ENCODE data around the gene CAMK2A. TPM values are rescaled to one million over a fixed set of nuclear protein-coding genes. Genes with fewer than 3 reads are reported as not detected.
A peak's percentile ranks its signal among the peaks of the same experiment; 100 is the strongest.

CAMK2A gene
- total RNA-seq, 1 donor from 2014 or later = 1.2 TPM

DNA sequence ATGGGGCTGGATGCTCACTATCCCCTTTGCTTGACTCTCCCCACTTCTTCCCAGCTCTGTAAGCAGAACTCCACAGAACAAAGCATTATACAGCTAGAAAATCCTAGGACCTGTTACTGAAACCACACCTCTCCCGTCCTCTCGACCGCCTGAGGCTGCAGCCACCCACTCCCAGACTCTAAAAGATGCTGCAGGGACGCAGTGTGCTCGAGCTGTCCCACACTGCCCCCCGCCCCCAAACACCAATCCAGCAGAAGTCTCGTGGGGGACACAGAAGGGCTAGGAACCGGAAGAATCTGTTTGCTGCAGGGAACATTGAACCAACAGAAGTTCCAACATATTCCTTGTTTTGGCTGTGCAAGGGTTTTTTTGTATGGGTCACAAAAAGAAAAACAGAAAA is 7.6 kb downstream of the CAMK2A start:
- peaks cover 24% of the 10 kb centered on the region for H3K4me1 ChIP-seq (ENCODE audit: insufficient read depth, low read length)
- DNase-seq (ENCODE audit: low read depth) = no peak
- H3K4me2 ChIP-seq (ENCODE audit: low read length) = no peak overlapping the region
- no peak overlapping the region for H3K27ac ChIP-seq (ENCODE audit: low read depth, low read length)
- H3K36me3 ChIP-seq (ENCODE audit: insufficient read depth, low read length) = no peaks in the 10 kb centered on the region
- Mint-ChIP-seq H3K36me3 (ENCODE audit: low read depth, unreplicated experiment) (peaks cover 2% of the 10 kb centered on the region), H3K27ac (ENCODE audit: unreplicated experiment) (no peak overlapping the region), H3K27me3 (ENCODE audit: low read depth, unreplicated experiment) (peaks cover 15% of the 10 kb centered on the region), H3K4me3 (ENCODE audit: unreplicated experiment) (no peak overlapping the region), H3K4me1 (ENCODE audit: low read depth, unreplicated experiment) (peaks cover 31% of the 10 kb centered on the region), H3K9me3 (ENCODE audit: unreplicated experiment) (peaks cover 2% of the 10 kb centered on the region)
- no peaks in the 10 kb centered on the region for H4K20me1 ChIP-seq (ENCODE audit: insufficient read depth, low read length)
- TF ChIP-seq EZH2 (IDR thresholded peaks at IDR 0.05; ENCODE audit: insufficient read depth, low read length) = no peak
- TF ChIP-seq, protein P1, sequence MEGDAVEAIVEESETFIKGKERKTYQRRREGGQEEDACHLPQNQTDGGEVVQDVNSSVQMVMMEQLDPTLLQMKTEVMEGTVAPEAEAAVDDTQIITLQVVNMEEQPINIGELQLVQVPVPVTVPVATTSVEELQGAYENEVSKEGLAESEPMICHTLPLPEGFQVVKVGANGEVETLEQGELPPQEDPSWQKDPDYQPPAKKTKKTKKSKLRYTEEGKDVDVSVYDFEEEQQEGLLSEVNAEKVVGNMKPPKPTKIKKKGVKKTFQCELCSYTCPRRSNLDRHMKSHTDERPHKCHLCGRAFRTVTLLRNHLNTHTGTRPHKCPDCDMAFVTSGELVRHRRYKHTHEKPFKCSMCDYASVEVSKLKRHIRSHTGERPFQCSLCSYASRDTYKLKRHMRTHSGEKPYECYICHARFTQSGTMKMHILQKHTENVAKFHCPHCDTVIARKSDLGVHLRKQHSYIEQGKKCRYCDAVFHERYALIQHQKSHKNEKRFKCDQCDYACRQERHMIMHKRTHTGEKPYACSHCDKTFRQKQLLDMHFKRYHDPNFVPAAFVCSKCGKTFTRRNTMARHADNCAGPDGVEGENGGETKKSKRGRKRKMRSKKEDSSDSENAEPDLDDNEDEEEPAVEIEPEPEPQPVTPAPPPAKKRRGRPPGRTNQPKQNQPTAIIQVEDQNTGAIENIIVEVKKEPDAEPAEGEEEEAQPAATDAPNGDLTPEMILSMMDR (IDR thresholded peaks at IDR 0.05; ENCODE audit: insufficient read depth, low read depth, low read length) = no peak
- no peak overlapping the region for H2AFZ ChIP-seq (ENCODE audit: low read depth, low read length)
- no peaks in the 10 kb centered on the region for H3K27me3 ChIP-seq (ENCODE audit: insufficient read depth, low read length)
- no peak overlapping the region for H3K9ac ChIP-seq (ENCODE audit: low read length)
- FAIRE-seq = no peak
- H3K79me2 ChIP-seq (ENCODE audit: insufficient read depth, low read length) = no peaks in the 10 kb centered on the region
- no peaks in the 10 kb centered on the region for H3K9me3 ChIP-seq (ENCODE audit: insufficient read depth, low read depth, low read length)
- no peak overlapping the region for H3K4me3 ChIP-seq (ENCODE audit: insufficient read depth, low read depth, low read length)

DNA sequence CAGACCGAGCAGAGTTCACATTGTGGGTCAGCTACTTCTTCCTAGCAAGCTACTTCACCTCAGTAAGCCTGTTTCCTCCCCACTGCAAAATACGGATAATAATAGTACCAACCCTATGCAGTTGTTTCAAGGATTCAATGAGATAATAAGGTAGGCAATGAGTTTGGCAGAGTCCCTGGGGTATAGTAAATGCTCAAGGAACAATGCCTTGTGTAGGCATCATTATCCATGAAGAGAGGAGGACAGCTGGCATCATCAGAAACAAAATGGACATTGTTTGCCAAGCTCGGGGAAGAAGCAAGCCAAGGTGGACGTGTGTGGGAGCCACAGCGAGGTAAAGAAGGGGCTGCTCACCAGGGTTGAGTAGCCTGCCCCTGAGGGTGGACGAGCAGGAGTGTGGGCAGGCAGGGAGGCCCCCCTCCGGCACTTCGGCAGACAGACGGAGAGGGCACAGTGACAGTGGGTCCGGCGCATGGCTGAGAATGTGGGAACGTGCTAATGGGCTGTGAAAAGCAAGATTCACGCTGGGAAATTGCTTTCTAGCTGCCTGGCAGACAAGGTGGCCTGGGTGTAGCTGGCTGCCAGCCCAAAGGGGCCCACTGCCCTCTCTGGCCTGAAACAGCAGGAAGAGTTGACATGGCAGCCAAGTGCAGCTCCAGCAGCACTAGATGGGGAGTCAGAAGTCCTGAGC is 10.1 kb downstream of the CAMK2A start:
- Histone ChIP-seq H3K9ac (ENCODE audit: low read length) (no peak overlapping the region), H3K27me3 (ENCODE audit: insufficient read depth, low read length) (no peaks in the 10 kb centered on the region), H3K27ac (ENCODE audit: low read depth, low read length) (no peak overlapping the region), H3K4me2 (ENCODE audit: low read length) (no peak overlapping the region), H3K4me1 (ENCODE audit: insufficient read depth, low read length) (peaks cover 16% of the 10 kb centered on the region), H3K36me3 (ENCODE audit: insufficient read depth, low read length) (no peaks in the 10 kb centered on the region), H4K20me1 (ENCODE audit: insufficient read depth, low read length) (no peaks in the 10 kb centered on the region), H3K9me3 (ENCODE audit: insufficient read depth, low read depth, low read length) (no peaks in the 10 kb centered on the region), H3K79me2 (ENCODE audit: insufficient read depth, low read length) (no peaks in the 10 kb centered on the region), H2AFZ (ENCODE audit: low read depth, low read length) (no peak overlapping the region), H3K4me3 (ENCODE audit: insufficient read depth, low read depth, low read length) (no peak overlapping the region)
- Mint-ChIP-seq H3K27ac (ENCODE audit: unreplicated experiment) (peak overlapping the region; percentile 88), H3K4me3 (ENCODE audit: unreplicated experiment) (no peak overlapping the region), H3K9me3 (ENCODE audit: unreplicated experiment) (peaks cover 2% of the 10 kb centered on the region), H3K27me3 (ENCODE audit: low read depth, unreplicated experiment) (peaks cover 11% of the 10 kb centered on the region), H3K36me3 (ENCODE audit: low read depth, unreplicated experiment) (peaks cover 2% of the 10 kb centered on the region), H3K4me1 (ENCODE audit: low read depth, unreplicated experiment) (peaks cover 32% of the 10 kb centered on the region)
- no peak for TF ChIP-seq EZH2 (IDR thresholded peaks at IDR 0.05; ENCODE audit: insufficient read depth, low read length)
- TF ChIP-seq, protein P1 (IDR thresholded peaks at IDR 0.05; ENCODE audit: insufficient read depth, low read depth, low read length) = no peak
- DNase-seq (ENCODE audit: low read depth) = no peak
- FAIRE-seq = no peak

DNA sequence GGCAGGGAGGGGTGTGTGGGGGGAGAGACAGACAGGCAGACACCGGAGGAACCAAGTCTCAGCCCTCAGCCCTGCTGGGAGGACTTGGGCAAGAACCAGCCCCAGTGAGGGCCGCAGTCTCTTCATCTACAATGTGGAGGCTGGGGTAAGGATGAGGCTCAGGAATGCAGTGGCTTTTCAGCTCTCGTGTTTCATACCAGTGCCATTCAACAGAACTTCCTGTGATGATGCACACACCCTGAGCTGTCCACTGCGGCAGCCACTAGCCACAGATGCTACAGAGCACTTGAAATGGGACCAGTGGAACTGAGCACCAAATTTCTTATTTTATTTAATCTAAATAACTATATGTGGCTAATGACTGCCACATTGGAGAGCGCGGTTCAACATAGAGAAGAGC is 10.7 kb downstream of the CAMK2A start:
- Histone ChIP-seq H3K36me3 (ENCODE audit: insufficient read depth, low read length) (no peaks in the 10 kb centered on the region), H3K4me2 (ENCODE audit: low read length) (peak overlapping the region; percentile 16), H3K9me3 (ENCODE audit: insufficient read depth, low read depth, low read length) (no peaks in the 10 kb centered on the region), H2AFZ (ENCODE audit: low read depth, low read length) (no peak overlapping the region), H3K79me2 (ENCODE audit: insufficient read depth, low read length) (no peaks in the 10 kb centered on the region), H3K4me3 (ENCODE audit: insufficient read depth, low read depth, low read length) (no peak overlapping the region), H3K27me3 (ENCODE audit: insufficient read depth, low read length) (no peaks in the 10 kb centered on the region), H3K4me1 (ENCODE audit: insufficient read depth, low read length) (peaks cover 16% of the 10 kb centered on the region), H3K9ac (ENCODE audit: low read length) (no peak overlapping the region), H3K27ac (ENCODE audit: low read depth, low read length) (no peak overlapping the region), H4K20me1 (ENCODE audit: insufficient read depth, low read length) (no peaks in the 10 kb centered on the region)
- Mint-ChIP-seq H3K9me3 (ENCODE audit: unreplicated experiment) (peaks cover 2% of the 10 kb centered on the region), H3K4me3 (ENCODE audit: unreplicated experiment) (no peak overlapping the region), H3K27ac (ENCODE audit: unreplicated experiment) (peak overlapping the region; percentile 88), H3K36me3 (ENCODE audit: low read depth, unreplicated experiment) (peaks cover 2% of the 10 kb centered on the region), H3K4me1 (ENCODE audit: low read depth, unreplicated experiment) (peaks cover 32% of the 10 kb centered on the region), H3K27me3 (ENCODE audit: low read depth, unreplicated experiment) (peaks cover 10% of the 10 kb centered on the region)
- FAIRE-seq (peak; percentile 93), DNase-seq (ENCODE audit: low read depth) (peak; percentile 90)
- no peak for TF ChIP-seq EZH2 (IDR thresholded peaks at IDR 0.05; ENCODE audit: insufficient read depth, low read length)
- TF ChIP-seq, protein P1 (IDR thresholded peaks at IDR 0.05; ENCODE audit: insufficient read depth, low read depth, low read length) = no peak
